NOMO-1 treated with DMSO at 0.1 percent for 48 hours (cell line): Measurements from ENCODE around the gene CHURC1.

ENCODE experiments used
- DNase-seq: peaks from one replicate; lab custom pipeline; 2025; ENCODE audit not compliant: unreplicated experiment; lab: John Stamatoyannopoulos, UW

Gene CHURC1

DNA sequence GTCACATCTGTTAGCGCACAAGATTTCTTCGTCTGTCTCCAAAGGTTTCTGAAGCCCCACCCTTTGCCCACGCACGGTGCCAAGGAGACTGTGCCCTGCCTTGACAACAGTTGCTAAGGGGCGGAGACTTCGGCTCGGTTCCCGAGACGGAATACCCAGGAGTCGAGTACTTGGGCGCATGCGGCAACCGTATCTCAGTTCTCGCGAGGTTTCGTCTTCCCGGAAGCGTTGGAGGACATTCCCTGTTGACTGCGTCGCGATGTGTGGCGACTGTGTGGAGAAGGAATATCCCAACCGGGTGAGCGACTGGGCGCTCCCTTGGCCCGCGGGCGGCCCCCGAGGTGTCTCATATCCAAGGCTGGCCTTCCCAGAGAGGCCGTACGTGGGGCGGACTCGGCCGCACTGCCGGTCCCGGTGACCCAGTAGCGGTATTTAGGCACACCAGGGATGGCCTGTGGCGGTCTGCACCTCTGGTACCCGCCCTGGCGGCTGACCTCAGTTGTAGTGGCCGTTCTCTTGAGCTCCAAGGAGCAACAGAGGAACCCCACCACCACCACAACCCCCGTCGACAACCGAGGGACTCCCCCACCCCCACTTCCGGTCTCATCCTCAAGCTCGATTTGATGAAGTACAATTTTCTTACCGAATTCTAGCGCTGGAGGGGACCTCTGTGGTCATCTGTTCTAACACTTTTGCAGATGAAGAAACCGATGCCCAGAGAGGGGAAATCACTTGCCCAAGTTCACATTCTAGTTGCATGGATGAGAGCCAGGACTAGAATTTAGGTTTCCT, at the start of gene CHURC1:
TSS of gene CHURC1 (plus strand) at position 219 of the 792 bp plus-strand sequence. CDS start at position 260, 41 bp downstream.
- DNase-seq: peak; percentile 94

GRCh38 chr14:64865109-64865508, 49.1 kb upstream of the CHURC1 start:
- no peak for DNase-seq

GRCh38 chr14:64865992-64866391, 48.3 kb upstream of the CHURC1 start:
- no peak for DNase-seq

DNA sequence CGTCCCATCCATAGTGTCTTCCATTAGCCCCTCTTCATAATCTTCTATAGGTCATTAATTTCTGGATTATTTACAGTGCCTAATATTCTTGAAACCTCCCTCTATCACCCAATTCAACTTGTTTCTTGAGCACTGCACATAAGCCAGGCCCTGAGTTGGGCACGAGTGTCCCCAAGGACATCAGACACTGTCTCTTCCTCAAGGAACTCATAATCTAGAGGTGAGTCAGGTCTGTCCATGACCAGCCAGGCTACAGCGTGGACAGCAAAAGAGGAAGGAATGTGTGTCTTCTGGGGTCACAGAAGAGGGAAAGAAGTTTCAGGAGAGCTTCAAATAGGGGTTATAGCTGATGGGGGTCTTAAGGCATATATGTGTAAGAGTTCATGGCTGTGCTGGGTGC, 47.1 kb upstream of the CHURC1 start:
- no peak for DNase-seq

- no peak for DNase-seq
Observed at GRCh38 chr14:64868379-64868778, 45.9 kb upstream of the CHURC1 start.

DNA sequence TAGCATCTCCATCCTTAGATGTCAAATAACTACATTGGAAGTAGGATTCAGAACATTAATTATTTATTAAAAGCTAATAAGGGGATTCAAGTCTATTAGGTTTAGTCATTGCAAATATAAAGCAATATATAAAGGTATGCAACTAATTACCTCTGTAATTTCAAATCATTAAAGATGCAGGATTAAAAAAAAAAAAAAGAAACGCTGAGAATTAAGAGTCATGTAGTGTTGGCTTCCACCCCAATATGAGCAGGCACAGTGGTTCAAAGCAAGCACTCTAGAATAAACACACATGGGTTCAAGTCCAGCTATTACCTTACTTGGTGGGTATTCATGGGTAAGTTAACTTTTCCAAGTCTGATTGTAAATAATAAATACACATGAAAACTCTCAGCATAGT, 45.4 kb upstream of the CHURC1 start:
- no peak for DNase-seq

DNA sequence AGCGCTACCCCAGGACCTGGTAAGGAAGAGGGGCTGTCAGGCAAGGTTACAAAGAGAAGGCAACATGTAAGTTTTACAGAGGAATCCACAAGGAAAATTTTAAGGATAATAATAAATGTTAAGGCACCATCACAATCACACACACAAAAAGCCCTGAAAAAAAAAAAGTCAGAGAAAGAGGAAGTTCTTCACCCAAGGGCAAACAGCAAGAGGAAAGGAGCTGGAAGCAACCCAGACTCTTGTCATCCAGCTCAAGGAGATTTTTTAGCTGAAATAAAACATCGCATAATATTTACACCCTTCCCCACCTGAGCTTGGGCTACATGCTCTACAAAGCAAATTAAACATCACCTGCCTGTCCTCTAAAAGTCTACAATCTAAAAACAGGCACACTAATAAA, 44.1 kb upstream of the CHURC1 start:
- DNase-seq: peak; percentile 48

DNA sequence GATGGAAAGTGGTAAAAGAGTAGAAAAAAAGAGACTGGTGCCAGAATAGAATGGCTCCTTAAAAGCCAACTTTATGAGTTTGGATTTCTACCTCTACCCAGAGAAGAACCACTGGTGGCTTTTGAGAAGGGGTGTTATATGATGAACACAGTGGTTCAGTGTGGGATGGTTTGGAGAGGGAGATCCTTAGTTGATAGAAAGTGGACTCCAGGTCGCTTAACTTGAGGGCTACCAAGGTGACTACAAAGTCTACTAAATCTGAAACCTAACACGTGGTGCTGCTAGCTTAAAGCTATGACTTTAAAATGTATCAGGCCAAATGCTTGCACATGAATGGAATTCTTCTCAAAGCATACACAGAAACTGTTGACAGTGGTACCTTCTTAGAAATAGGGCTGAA, 42.9 kb upstream of the CHURC1 start:
- DNase-seq: no peak

- DNase-seq: no peak
Observed at GRCh38 chr14:64873506-64874219, 40.6 kb upstream of the CHURC1 start.

GRCh38 chr14:64875350-64875749, 38.9 kb upstream of the CHURC1 start:
- no peak for DNase-seq

DNA sequence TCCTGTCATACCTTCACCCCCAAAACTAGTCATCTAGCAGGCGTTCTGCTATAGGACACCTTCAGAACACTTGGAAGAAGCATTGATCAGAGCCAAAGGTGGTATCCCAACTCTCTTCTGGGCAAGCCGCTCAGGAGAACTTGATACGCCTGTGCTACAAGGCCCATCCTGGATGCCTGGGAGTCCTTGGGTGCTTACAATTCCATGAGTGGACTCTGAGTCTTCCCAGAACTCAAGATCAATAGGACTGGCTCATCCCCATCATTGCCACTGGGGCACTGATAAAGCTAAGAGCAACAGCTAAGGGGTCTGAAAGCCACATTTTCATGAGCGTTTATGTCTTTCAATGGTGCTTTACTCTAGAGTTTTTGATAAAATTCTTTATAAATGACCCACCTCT, 36.4 kb upstream of the CHURC1 start:
- DNase-seq: no peak

GRCh38 chr14:64878837-64879634, 35.2 kb upstream of the CHURC1 start:
- DNase-seq: no peak

DNA sequence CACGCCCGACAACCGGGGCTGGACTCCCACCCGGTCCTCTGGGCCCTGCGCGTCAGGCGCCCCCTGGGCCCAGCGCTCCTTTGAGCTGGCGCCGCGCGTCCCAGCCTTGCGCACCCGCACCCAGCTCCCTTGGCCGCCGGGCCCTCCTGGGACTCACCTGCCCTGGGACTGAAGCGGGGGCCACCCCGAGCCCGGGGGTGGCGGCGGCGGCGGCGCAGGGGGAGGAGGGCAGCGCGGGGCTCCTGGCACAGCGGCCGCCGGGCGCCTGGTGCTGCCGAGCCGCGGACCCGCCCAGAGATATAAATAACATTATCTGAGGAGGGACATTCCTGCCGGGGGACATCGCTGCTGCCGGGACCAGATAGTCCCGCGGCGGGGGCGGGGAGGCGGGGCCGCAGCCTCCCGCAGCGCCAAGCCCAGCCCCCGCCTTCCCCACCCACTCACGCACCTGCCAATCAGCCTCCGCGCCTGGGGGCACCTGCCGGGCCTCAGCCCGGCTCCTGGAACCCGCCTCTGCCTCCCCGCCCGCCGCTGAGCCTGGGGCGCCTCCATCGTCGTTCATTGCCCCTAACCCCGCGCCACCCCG, 34.5 kb upstream of the CHURC1 start, which contains the start of gene SPTB:
TSS of gene SPTB (minus strand) at position 273 of the 586 bp plus-strand sequence. CDS start 56,813 bp downstream, outside the sequence.
- DNase-seq: no peak

DNA sequence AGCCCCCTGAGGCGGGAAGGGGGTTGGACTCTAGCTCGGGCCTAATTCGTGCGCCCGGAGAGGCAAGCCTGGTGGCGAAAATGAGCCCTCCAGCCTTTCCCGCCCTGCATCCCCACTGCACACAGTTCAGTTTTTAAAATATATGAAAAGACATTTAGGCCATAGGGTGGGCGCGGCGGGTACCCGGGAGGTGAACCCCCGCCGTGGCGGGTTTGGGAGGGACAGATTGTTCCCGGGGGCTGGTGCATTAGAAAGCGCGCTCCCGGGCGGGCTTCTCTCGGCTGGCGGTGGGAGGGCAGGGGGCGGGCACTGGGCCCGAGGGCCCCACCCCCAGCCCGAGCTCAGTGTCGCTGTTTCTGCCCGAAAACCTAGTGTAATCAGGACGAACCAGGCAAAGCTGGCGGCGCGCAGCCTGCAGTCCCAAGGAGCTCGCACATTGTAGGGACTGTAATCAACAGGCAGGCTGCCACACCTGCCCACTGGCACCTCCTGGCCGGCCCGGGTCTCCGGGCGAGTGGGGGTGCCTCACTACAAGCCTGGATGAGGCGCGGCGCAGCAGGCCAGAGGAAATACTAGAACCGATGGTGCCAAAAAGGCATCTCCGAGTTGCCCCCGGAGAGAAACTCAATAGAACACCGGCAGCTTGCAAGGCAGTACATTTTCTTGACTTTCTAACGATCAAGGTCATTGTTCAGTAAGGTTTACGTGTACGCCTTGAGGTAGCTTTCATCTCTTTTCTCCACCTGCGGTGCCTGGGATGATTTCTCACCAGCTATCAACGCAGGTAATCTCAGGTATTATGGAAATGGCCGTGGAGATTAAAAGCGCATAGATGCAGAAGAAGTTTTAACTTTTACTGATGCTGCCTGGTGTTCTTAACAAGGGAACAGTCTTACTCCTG, 33.8 kb upstream of the CHURC1 start:
- peak; percentile 18 for DNase-seq

DNA sequence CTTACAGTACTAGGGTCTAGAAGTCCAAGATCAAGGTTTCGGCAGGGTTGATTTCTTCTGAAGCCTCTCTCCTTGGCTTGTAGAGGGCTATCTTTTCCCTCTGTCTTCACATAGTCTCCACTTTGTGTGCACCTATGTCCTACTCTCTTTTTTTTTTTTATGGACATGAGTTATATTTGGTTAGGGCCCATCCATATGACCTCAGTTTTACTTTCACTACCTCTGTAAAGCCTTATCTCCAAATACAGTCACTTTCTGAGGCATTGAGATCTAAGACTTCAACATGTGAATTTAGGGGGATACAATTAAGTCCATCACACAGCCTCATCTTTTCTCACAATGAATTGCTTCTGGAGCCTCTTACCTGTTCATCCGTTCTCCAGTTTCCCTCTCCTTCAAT, 28.7 kb upstream of the CHURC1 start:
- DNase-seq: no peak

DNA sequence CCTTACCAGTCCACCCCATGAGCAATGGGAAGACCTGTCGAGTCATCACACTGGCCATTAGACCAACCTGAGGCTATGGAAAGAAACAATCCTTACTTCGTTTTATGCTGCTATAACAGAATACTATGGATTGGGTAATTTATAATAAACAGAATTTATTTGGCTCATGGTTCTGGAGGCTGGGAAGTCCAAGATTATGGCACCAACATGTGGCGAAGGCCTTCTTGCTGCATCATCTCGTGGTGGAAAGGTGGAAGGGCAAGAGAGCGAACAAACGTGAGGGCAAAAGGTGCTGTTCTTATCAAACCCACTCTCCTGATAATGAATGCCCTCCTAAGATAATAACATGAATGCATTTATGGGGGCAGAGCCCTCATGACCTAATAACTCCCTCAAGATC, 24.9 kb upstream of the CHURC1 start:
- no peak for DNase-seq

- DNase-seq: peak; percentile 26
Observed at GRCh38 chr14:64891173-64891838, 22.9 kb upstream of the CHURC1 start.

DNA sequence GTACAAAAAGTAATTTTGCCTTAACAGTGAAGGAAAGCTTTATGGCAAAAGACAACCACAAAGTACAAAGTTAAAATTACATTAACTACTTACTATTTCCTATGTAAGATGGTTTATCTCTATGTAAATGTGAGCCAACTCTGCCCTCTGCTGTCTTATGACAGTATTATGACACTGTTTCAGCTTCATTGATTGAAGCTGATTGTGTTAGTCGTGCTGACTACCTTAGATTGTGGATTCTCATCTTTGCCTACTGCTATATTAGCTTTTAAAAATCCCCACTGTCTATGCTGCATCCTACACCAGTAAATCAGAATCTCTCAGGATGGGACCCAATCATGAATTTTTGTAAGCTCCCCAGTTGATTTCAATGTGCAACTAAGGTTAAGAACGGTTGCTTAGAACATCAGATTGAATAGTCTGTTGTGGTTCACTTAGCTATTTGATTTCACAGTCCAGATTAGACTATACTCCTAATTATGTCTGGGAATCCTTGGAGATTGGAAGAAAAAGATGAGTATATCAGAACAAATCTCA, 22.3 kb upstream of the CHURC1 start:
- DNase-seq: peak; percentile 76

GRCh38 chr14:64899958-64900357, 14.3 kb upstream of the CHURC1 start:
- DNase-seq: no peak
